NCI-H748 treated with DMSO at 0.1 percent for 48 hours (cell line): ENCODE results near the gene WWOX.

Experiments used
- DNase-seq: peaks from one replicate; lab custom pipeline; 2025; lab: John Stamatoyannopoulos, UW

The WWOX gene

GRCh38 chr16:78438219-78438618 lies 338.8 kb downstream of the WWOX start:
- no peak for DNase-seq

GRCh38 chr16:78438632-78439031 lies 339.2 kb downstream of the WWOX start:
- no peak for DNase-seq

- DNase-seq = no peak
Observed at GRCh38 chr16:78439646-78440045, 340.2 kb downstream of the WWOX start.

GRCh38 chr16:78441298-78441697 lies 341.8 kb downstream of the WWOX start:
- no peak for DNase-seq

- DNase-seq = no peak
Observed at GRCh38 chr16:78443542-78444364, 344.3 kb downstream of the WWOX start.

GRCh38 chr16:78445818-78446217 lies 346.4 kb downstream of the WWOX start:
- DNase-seq = no peak

GRCh38 chr16:78446486-78446885 lies 347.0 kb downstream of the WWOX start:
- DNase-seq = no peak

GRCh38 chr16:78446992-78447563 lies 347.6 kb downstream of the WWOX start:
- no peak for DNase-seq

GRCh38 chr16:78448658-78449271 lies 349.3 kb downstream of the WWOX start:
- no peak for DNase-seq

GRCh38 chr16:78450255-78450654 lies 350.8 kb downstream of the WWOX start:
- no peak for DNase-seq

- no peak for DNase-seq
Observed at GRCh38 chr16:78452025-78452555, 352.6 kb downstream of the WWOX start.

GRCh38 chr16:78455861-78456260 lies 356.4 kb downstream of the WWOX start:
- no peak for DNase-seq

- no peak for DNase-seq
Observed at GRCh38 chr16:78458588-78458987, 359.1 kb downstream of the WWOX start.

- no peak for DNase-seq
Observed at GRCh38 chr16:78460428-78460827, 361.0 kb downstream of the WWOX start.

GRCh38 chr16:78461087-78461486 lies 361.6 kb downstream of the WWOX start:
- no peak for DNase-seq

- no peak for DNase-seq
Observed at GRCh38 chr16:78461496-78462287, 362.2 kb downstream of the WWOX start.

GRCh38 chr16:78462288-78463208 lies 363.1 kb downstream of the WWOX start:
- peak; percentile 31 for DNase-seq

GRCh38 chr16:78463591-78463990 lies 364.1 kb downstream of the WWOX start:
- no peak for DNase-seq

GRCh38 chr16:78464833-78465232 lies 365.4 kb downstream of the WWOX start:
- DNase-seq = no peak

- no peak for DNase-seq
Observed at GRCh38 chr16:78465730-78466129, 366.3 kb downstream of the WWOX start.

GRCh38 chr16:78469787-78470186 lies 370.3 kb downstream of the WWOX start:
- DNase-seq = no peak
